A549 (cell line): Measurements from ENCODE around the gene FHIT. TPM values are rescaled to one million over a fixed set of nuclear protein-coding genes. Genes with fewer than 3 reads are reported as not detected.

Source experiments
- ATAC-seq, 2 experiments: fragments of 200-7000 bp in 1 of 2; fragments of >200 bp in 1 of 2; cut with Nextera tagmentation in 1 of 2; cut with Tn5 transposase in 1 of 2; 3 replicates each; pipeline versions ENCODE4 v1.8.0 to v1.9.1; 2018 to 2020; ENCODE audit warnings: mild to moderate bottlenecking in 1 of 2, moderate library complexity in 1 of 2
- CTCF ChIA-PET: fragments of 300-600 bp; sonication (Branson Sonifier 250); formaldehyde crosslinking; extraction: SDS; loops from one replicate; lab custom pipeline; 2021; ENCODE audit warnings: antibody characterized with exemption, inconsistent platforms; lab: Yijun Ruan, JAX
- POLR2A ChIA-PET: fragments of 350-600 bp; formaldehyde crosslinking; extraction: SDS; loops from one replicate; lab custom pipeline; 2021; ENCODE audit warnings: antibody characterized with exemption, inconsistent platforms; lab: Yijun Ruan, JAX
- DNase-seq, 2 experiments: peaks; one replicate each; pipeline versions ENCODE4 v3.0.0 to v3.0.0-alpha.2; 2011 to 2016; ENCODE audit warnings: low read depth in 1 of 2, low spot score in 1 of 2
- FAIRE-seq: peaks from 2 replicates; lab custom pipeline; 2011; peaks lifted over from hg19 to GRCh38; lab: Jason Lieb, UNC
- H3K27ac ChIP-seq, 2 experiments: fragments of >200 bp; sonication (Bioruptor Twin); formaldehyde crosslinking; 3 replicates each; pipeline ENCODE4 v1.5.1; 2016 to 2017
- H3K4me1 ChIP-seq: fragments of >200 bp; sonication (Bioruptor Twin); formaldehyde crosslinking; 3 replicates; pipeline ENCODE4 v1.6.1; 2016
- H3K4me2 ChIP-seq: fragments of >200 bp; sonication (Bioruptor Twin); formaldehyde crosslinking; 3 replicates; pipeline ENCODE4 v1.6.1; 2016
- H3K4me3 ChIP-seq: fragments of >200 bp; sonication (Bioruptor Twin); formaldehyde crosslinking; 3 replicates; pipeline ENCODE4 v1.5.1; 2016
- H3K9me3 ChIP-seq: fragments of >200 bp; sonication (Bioruptor Twin); formaldehyde crosslinking; 3 replicates; pipeline ENCODE4 v1.6.1; 2016
- BHLHE40 ChIP-seq: IDR thresholded peaks from 2 replicates; pipeline ENCODE4 v1.6.1; 2012; ENCODE audit warnings: low read depth, low read length, inconsistent platforms
- CEBPB ChIP-seq, 2 experiments: fragments of >200 bp in 1 of 2; sonication (Bioruptor Twin) in 1 of 2; formaldehyde crosslinking in 1 of 2; IDR thresholded peaks; 2 replicates each; pipeline ENCODE4 v1.6.1; 2012 to 2016
- CHD4 ChIP-seq: fragments of 200-600 bp; sonication (generic); IDR thresholded peaks from 2 replicates; pipeline ENCODE4 v1.6.1; 2016; ENCODE audit warnings: antibody characterized with exemption, mild to moderate bottlenecking, borderline replicate concordance
- CTCF ChIP-seq: fragments of >200 bp; sonication (Bioruptor Twin); formaldehyde crosslinking; IDR thresholded peaks from 3 replicates; pipeline ENCODE4 v1.5.1; 2016
- EHF ChIP-seq: fragments of 250-450 bp; sonication (Bioruptor Pico); IDR thresholded peaks from 2 replicates; pipeline ENCODE4 v1.5.0; 2020; ENCODE audit warnings: mild to moderate bottlenecking
- EHMT2 ChIP-seq: fragments of 200-600 bp; sonication (generic); IDR thresholded peaks from 2 replicates; pipeline ENCODE4 v1.6.1; 2016; ENCODE audit warnings: antibody characterized with exemption, low read depth, mild to moderate bottlenecking, moderate library complexity
- EP300 ChIP-seq, 2 experiments: fragments of >200 bp; sonication (Bioruptor Twin); formaldehyde crosslinking; IDR thresholded peaks; 2 replicates in 1 of 2; 3 replicates in 1 of 2; pipeline ENCODE4 v1.6.1; 2016 to 2017
- ESRRA ChIP-seq: fragments of 150-350 bp; IDR thresholded peaks from 2 replicates; pipeline ENCODE4 v1.6.1; 2014; ENCODE audit warnings: mild to moderate bottlenecking, low read length, borderline replicate concordance
- HOXB13 ChIP-seq: fragments of 250-450 bp; sonication (Bioruptor Pico); IDR thresholded peaks from 2 replicates; pipeline ENCODE4 v1.5.0; 2020; ENCODE audit warnings: low read depth, mild to moderate bottlenecking, moderate library complexity
- HOXB5 ChIP-seq: fragments of 250-450 bp; sonication (Bioruptor Pico); IDR thresholded peaks from 2 replicates; pipeline ENCODE4 v1.5.0; 2020; ENCODE audit warnings: mild to moderate bottlenecking, moderate library complexity
- JUN ChIP-seq, 2 experiments: fragments of >200 bp; sonication (Bioruptor Twin); formaldehyde crosslinking; IDR thresholded peaks; 2 replicates in 1 of 2; 3 replicates in 1 of 2; pipeline ENCODE4 v1.6.1; 2016 to 2017
- JUNB ChIP-seq: fragments of >200 bp; sonication (Bioruptor Twin); formaldehyde crosslinking; IDR thresholded peaks from 2 replicates; pipeline ENCODE4 v1.6.1; 2016
- KDM1A ChIP-seq: fragments of 200-600 bp; sonication (generic); IDR thresholded peaks from 2 replicates; pipeline ENCODE4 v1.6.1; 2016; ENCODE audit warnings: low read depth, mild to moderate bottlenecking
- MAFK ChIP-seq: fragments of 450-650 bp; IDR thresholded peaks from 2 replicates; pipeline ENCODE4 v1.6.1; 2014; ENCODE audit not compliant: partially characterized antibody
- MAX ChIP-seq: IDR thresholded peaks from 2 replicates; pipeline ENCODE4 v1.6.1; 2012
- MAZ ChIP-seq: fragments of 150-350 bp; IDR thresholded peaks from 2 replicates; pipeline ENCODE4 v1.6.1; 2014; ENCODE audit warnings: antibody characterized with exemption, low read depth, low read length, borderline replicate concordance
- MYC ChIP-seq: IDR thresholded peaks from 2 replicates; pipeline ENCODE4 v1.6.1; 2012; ENCODE audit warnings: mild to moderate bottlenecking, inconsistent platforms, low read length, improper control_type of control experiment, borderline replicate concordance
- NFE2L2 ChIP-seq: fragments of 150-350 bp; conservative IDR thresholded peaks from 2 replicates; pipeline ENCODE4 v1.6.1; 2014; ENCODE audit warnings: low read length
- NR3C1 ChIP-seq: fragments of >200 bp; sonication (Bioruptor Twin); formaldehyde crosslinking; IDR thresholded peaks from 3 replicates; pipeline ENCODE4 v1.6.1; 2017
- PHF8 ChIP-seq: fragments of 200-600 bp; sonication (generic); IDR thresholded peaks from 2 replicates; pipeline ENCODE4 v1.6.1; 2016; ENCODE audit warnings: low read depth, mild to moderate bottlenecking, antibody characterized with exemption, moderate library complexity, borderline replicate concordance
- POLR2A ChIP-seq: IDR thresholded peaks from 2 replicates; pipeline ENCODE4 v1.6.1; 2012; ENCODE audit warnings: mild to moderate bottlenecking, low read length
- POLR2AphosphoS2 ChIP-seq: conservative IDR thresholded peaks from 2 replicates; pipeline ENCODE4 v1.6.1; 2012; ENCODE audit warnings: low read length, improper control_type of control experiment, inconsistent platforms
- RAD21 ChIP-seq, 2 experiments: fragments of >200 bp in 1 of 2; sonication (Bioruptor Twin) in 1 of 2; formaldehyde crosslinking in 1 of 2; IDR thresholded peaks in 1 of 2; conservative IDR thresholded peaks in 1 of 2; 2 replicates in 1 of 2; 3 replicates in 1 of 2; pipeline ENCODE4 v1.6.1; 2012 to 2018; ENCODE audit warnings: inconsistent platforms in 1 of 2
- RARB ChIP-seq: fragments of 250-450 bp; sonication (Bioruptor Pico); IDR thresholded peaks from 2 replicates; pipeline ENCODE4 v1.8.0; 2021; ENCODE audit warnings: mild to moderate bottlenecking, moderate library complexity
- RFX5 ChIP-seq: fragments of 450-650 bp; IDR thresholded peaks from 2 replicates; pipeline ENCODE4 v1.7.1; 2014; ENCODE audit warnings: antibody characterized with exemption, mild to moderate bottlenecking, moderate library complexity
- SMC3 ChIP-seq: fragments of >200 bp; sonication (Bioruptor Twin); formaldehyde crosslinking; IDR thresholded peaks from 3 replicates; pipeline ENCODE4 v1.6.1; 2018; ENCODE audit warnings: inconsistent platforms
- SREBF2 ChIP-seq: fragments of 450-650 bp; IDR thresholded peaks from 2 replicates; pipeline ENCODE4 v1.6.1; 2014; ENCODE audit warnings: mild to moderate bottlenecking, moderate library complexity
- TFCP2L1 ChIP-seq: fragments of 250-450 bp; sonication (Bioruptor Pico); IDR thresholded peaks from 2 replicates; pipeline ENCODE4 v1.5.0; 2021; ENCODE audit warnings: mild to moderate bottlenecking
- WGBS: methylation state at CpG from one replicate; pipeline ENCODE4 v1.1.6; 2017; ENCODE audit errors: missing lambda C conversion rate; 5-methylcytosine and 5-hydroxymethylcytosine counted together
- polyA plus RNA-seq, 4 experiments: library from polyadenylated mRNA; depleted of rRNA in 3 of 4; stranded (reverse); fragments of >200 nt; fragmentation: RNase III in 1 of 4; extraction: RNeasy Plus Mini Kit Qiagen cat#74134 plus additional on column Dnase treatment in 1 of 4; gene quantifications; 2 replicates in 3 of 4; 3 replicates in 1 of 4; pipeline ENCODE4 v1.2.3, GENCODE V29; 2011 to 2017
- TF ChIP-seq, protein P1 (sequence below): fragments of 250-450 bp; sonication (Bioruptor Pico); IDR thresholded peaks from 2 replicates; pipeline ENCODE4 v1.5.0; 2020; ENCODE audit warnings: low read depth, mild to moderate bottlenecking, moderate library complexity
- TF ChIP-seq, protein P2 (sequence below): fragments of 150-350 bp; IDR thresholded peaks from 2 replicates; pipeline ENCODE4 v1.6.1; 2014; ENCODE audit warnings: low read depth, mild to moderate bottlenecking, low read length
- TF ChIP-seq, protein P3 (sequence below): IDR thresholded peaks from 2 replicates; pipeline ENCODE4 v1.6.1; 2012

Gene FHIT
- polyA plus RNA-seq, 2 of the 4 experiments (the other 2 are of a cell fraction), result 0.76 to 0.92 TPM

- POLR2A ChIA-PET, result no interaction called here
- TF ChIP-seq HOXB5 (CRISPR knock-in tag) (no peak), MYC (no peak), BHLHE40 (no peak), MAX (no peak), POLR2A (no peak), SREBF2 (no peak), CHD4 (no peak), NR3C1 (no peak), CTCF (no peak), PHF8 (no peak), RFX5 (no peak), MAZ (no peak), RARB (CRISPR knock-in tag) (no peak), RAD21 (conservative IDR thresholded peaks at IDR 0.05 in 1 of 2, IDR thresholded peaks at IDR 0.05 in 1 of 2) (no peak)
- TF ChIP-seq, protein P1, sequence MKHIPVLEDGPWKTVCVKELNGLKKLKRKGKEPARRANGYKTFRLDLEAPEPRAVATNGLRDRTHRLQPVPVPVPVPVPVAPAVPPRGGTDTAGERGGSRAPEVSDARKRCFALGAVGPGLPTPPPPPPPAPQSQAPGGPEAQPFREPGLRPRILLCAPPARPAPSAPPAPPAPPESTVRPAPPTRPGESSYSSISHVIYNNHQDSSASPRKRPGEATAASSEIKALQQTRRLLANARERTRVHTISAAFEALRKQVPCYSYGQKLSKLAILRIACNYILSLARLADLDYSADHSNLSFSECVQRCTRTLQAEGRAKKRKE (CRISPR knock-in tag), result no peak
- TF ChIP-seq, protein P2, sequence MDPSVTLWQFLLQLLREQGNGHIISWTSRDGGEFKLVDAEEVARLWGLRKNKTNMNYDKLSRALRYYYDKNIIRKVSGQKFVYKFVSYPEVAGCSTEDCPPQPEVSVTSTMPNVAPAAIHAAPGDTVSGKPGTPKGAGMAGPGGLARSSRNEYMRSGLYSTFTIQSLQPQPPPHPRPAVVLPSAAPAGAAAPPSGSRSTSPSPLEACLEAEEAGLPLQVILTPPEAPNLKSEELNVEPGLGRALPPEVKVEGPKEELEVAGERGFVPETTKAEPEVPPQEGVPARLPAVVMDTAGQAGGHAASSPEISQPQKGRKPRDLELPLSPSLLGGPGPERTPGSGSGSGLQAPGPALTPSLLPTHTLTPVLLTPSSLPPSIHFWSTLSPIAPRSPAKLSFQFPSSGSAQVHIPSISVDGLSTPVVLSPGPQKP, result no peak
- TF ChIP-seq, all 56 proteins: peak for 0
- H3K4me3 ChIP-seq, result no peak overlapping the region
- no peak for FAIRE-seq
- H3K9me3 ChIP-seq, result no peaks in the 10 kb centered on the region
- 4% methylated on average over 5 of the region's 5 CpGs for WGBS
- no peak for ATAC-seq
- no peak overlapping the region for H3K27ac ChIP-seq
- DNase-seq, result peak in 1 of 2 experiments; percentile 0
- H3K4me2 ChIP-seq, result no peak overlapping the region
- H3K4me1 ChIP-seq, result no peaks in the 10 kb centered on the region
- CTCF ChIA-PET, result no interaction called here
Observed at GRCh38 chr3:60579734-60580133, 671.5 kb downstream of the FHIT start.

- DNase-seq (no peak), ATAC-seq (no peak), FAIRE-seq (no peak)
- POLR2A ChIA-PET, result no interaction called here
- no peak overlapping the region for H3K4me2 ChIP-seq
- no peak overlapping the region for H3K4me3 ChIP-seq
- H3K4me1 ChIP-seq, result no peaks in the 10 kb centered on the region
- no peak overlapping the region for H3K27ac ChIP-seq
- TF ChIP-seq RARB (CRISPR knock-in tag) (no peak), MAFK (no peak), EHMT2 (no peak), CEBPB (IDR thresholded peaks at IDR 0.05) (no peak), POLR2AphosphoS2 (no peak), EHF (CRISPR knock-in tag) (no peak), JUN (IDR thresholded peaks at IDR 0.05) (no peak), PHF8 (no peak), SMC3 (no peak), EP300 (IDR thresholded peaks at IDR 0.05) (no peak), NFE2L2 (no peak), HOXB5 (CRISPR knock-in tag) (no peak), TFCP2L1 (CRISPR knock-in tag) (no peak), JUNB (no peak), KDM1A (no peak), HOXB13 (no peak), MAZ (no peak), ESRRA (no peak)
- TF ChIP-seq, protein P3, sequence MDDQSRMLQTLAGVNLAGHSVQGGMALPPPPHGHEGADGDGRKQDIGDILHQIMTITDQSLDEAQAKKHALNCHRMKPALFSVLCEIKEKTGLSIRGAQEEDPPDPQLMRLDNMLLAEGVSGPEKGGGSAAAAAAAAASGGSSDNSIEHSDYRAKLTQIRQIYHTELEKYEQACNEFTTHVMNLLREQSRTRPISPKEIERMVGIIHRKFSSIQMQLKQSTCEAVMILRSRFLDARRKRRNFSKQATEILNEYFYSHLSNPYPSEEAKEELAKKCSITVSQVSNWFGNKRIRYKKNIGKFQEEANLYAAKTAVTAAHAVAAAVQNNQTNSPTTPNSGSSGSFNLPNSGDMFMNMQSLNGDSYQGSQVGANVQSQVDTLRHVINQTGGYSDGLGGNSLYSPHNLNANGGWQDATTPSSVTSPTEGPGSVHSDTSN, result no peak
- TF ChIP-seq, protein P1 (CRISPR knock-in tag), result no peak
- H3K9me3 ChIP-seq, result no peaks in the 10 kb centered on the region
- 32% methylated on average over 1 of the region's 1 CpG for WGBS
- CTCF ChIA-PET, result no interaction called here
Observed at GRCh38 chr3:60578936-60579335, 672.3 kb downstream of the FHIT start.
